ENCODE data around the gene BUD31. TPM values are rescaled to one million over a fixed set of nuclear protein-coding genes. Genes with fewer than 3 reads are reported as not detected.

Gene BUD31
- total and polyA plus RNA-seq, 2 experiments from 2014 or later, result 77.1 to 247 TPM

DNA sequence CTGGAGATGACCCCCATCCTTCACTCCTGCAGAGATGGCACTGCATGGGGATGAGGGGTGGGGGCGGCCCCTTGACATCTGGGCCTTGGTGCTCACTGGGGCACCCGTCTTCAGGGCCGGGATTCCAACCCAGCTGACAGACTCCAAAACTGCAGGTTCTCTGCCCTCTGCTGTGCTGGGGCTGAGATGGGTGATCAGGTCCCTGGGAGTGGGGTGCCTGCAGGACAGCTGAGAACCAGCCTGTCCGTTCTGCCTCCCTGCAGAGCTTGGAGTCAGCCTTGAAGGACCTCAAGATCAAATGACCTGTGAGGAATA, 14.6 kb upstream of the BUD31 start:
- peaks cover 29% of the 10 kb centered on the region for H4K20me1 ChIP-seq (replicated peaks; ENCODE audit: insufficient read depth)
- H3F3A ChIP-seq (replicated peaks; ENCODE audit: low read depth), result peaks cover 35% of the 10 kb centered on the region
- Mint-ChIP-seq H3K4me3 (peak overlapping the region; percentile 91), H3K27me3 (ENCODE audit: insufficient read depth, low read depth, poor library complexity) (peaks cover 34% of the 10 kb centered on the region), H3K4me1 (peaks cover 16% of the 10 kb centered on the region), H3K36me3 (ENCODE audit: low read depth) (peaks cover 51% of the 10 kb centered on the region), H3K27ac (peak overlapping the region; percentile 80; the same call in 1 of the 2 replicates), H3K9me3 (no peaks in the 10 kb centered on the region)
- no peak overlapping the region for H2AFZ ChIP-seq
- H3K4me2 ChIP-seq, result peak overlapping the region; percentile 85
- no peaks in the 10 kb centered on the region for H3K9me2 ChIP-seq (ENCODE audit: insufficient read depth)
- ATAC-seq, result no peak
- peaks cover 5% of the 10 kb centered on the region; the same call in 1 of the 2 replicates for H3K4me1 ChIP-seq (ENCODE audit: insufficient read depth)
- H3K4me3 ChIP-seq, result no peak overlapping the region; the same call in 1 of the 2 replicates
- H3K27ac ChIP-seq (ENCODE audit: low read depth), result no peak overlapping the region
- TF ChIP-seq EZH2 (IDR thresholded peaks at IDR 0.05; ENCODE audit: low read depth, unreplicated experiment) (no peak), CREB1 (CRISPR knock-in tag; IDR thresholded peaks at IDR 0.05; ENCODE audit: low read depth) (no peak), POLR2AphosphoS5 (IDR thresholded peaks at IDR 0.05; ENCODE audit: low read depth) (no peak)
- H3K36me3 ChIP-seq (ENCODE audit: insufficient read depth), result peaks cover 12% of the 10 kb centered on the region; the same call in 1 of the 2 replicates
- no peak for DNase-seq (ENCODE audit: low spot score)
- H3K27me3 ChIP-seq (ENCODE audit: insufficient read depth), result no peaks in the 10 kb centered on the region
- H3K79me2 ChIP-seq (replicated peaks; ENCODE audit: insufficient read depth), result no peaks in the 10 kb centered on the region

DNA sequence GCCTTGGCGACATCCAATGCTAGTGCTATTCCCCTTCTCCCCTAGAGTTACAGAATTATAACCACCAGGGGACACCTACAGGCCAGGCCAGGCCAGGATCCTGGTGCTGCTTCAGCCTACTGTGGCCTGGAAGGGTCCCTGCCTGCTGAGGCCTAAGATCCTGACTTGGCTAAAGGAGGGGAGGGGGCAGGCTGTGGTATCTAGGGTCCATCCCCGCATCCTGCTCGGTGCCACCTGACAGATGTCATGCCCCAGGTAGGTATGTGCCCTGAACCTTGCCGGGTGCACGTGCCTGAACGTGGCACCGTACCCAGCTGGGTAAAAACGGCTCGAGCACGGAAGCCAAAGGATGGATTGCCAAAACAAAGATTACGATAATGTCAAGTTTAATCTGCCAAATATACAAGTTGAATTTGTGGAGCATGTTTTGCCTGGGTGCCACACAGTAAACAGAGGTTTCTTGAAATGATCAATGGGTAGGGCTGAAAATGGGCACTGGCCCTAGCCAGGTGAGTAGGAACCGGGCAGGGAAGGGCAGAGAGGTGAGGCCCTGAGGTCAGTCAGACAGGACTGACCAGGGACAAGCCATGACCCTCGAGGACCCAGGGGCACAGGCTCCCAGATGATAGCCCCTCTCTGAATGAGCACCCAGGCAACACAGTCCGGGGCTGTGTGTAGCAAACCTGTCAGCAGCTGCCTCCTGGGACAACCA, 13.0 kb upstream of the BUD31 start:
- ATAC-seq (no peak), DNase-seq (ENCODE audit: low spot score) (peak; percentile 33)
- Histone ChIP-seq H4K20me1 (replicated peaks; ENCODE audit: insufficient read depth) (peaks cover 30% of the 10 kb centered on the region), H3K4me2 (no peak overlapping the region), H3K79me2 (replicated peaks; ENCODE audit: insufficient read depth) (no peaks in the 10 kb centered on the region), H3K9me2 (ENCODE audit: insufficient read depth) (no peaks in the 10 kb centered on the region), H3K36me3 (ENCODE audit: insufficient read depth) (peaks cover 20% of the 10 kb centered on the region), H2AFZ (no peak overlapping the region), H3K27me3 (ENCODE audit: insufficient read depth) (no peaks in the 10 kb centered on the region), H3F3A (replicated peaks; ENCODE audit: low read depth) (peaks cover 40% of the 10 kb centered on the region), H3K4me3 (no peak overlapping the region), H3K4me1 (ENCODE audit: insufficient read depth) (peaks cover 5% of the 10 kb centered on the region; the same call in 1 of the 2 replicates), H3K27ac (ENCODE audit: low read depth) (no peak overlapping the region)
- Mint-ChIP-seq H3K4me1 (peaks cover 16% of the 10 kb centered on the region), H3K27me3 (ENCODE audit: insufficient read depth, low read depth, poor library complexity) (peaks cover 37% of the 10 kb centered on the region), H3K9me3 (no peaks in the 10 kb centered on the region), H3K27ac (no peak overlapping the region), H3K4me3 (no peak overlapping the region), H3K36me3 (ENCODE audit: low read depth) (peaks cover 65% of the 10 kb centered on the region)
- TF ChIP-seq EZH2 (IDR thresholded peaks at IDR 0.05; ENCODE audit: low read depth, unreplicated experiment) (no peak), POLR2AphosphoS5 (IDR thresholded peaks at IDR 0.05; ENCODE audit: low read depth) (no peak), CTCF (conservative IDR thresholded peaks at IDR 0.05; ENCODE audit: low read depth in 2 of 2) (peak in 1 of 2 experiments; percentile 32; a peak in 2 of 4 replicates), JUNB (IDR thresholded peaks at IDR 0.05; ENCODE audit: unreplicated experiment) (no peak), ZNF462 (CRISPR knock-in tag; IDR thresholded peaks at IDR 0.05) (no peak)
